Nucleus accumbens (tissue), 56 donors: ENCODE data around the gene FAM222A.

Experiments used
- DNase-seq, 56 donors: peaks; one replicate each; lab custom pipeline; 2025; lab: John Stamatoyannopoulos, UW

Gene FAM222A

DNA sequence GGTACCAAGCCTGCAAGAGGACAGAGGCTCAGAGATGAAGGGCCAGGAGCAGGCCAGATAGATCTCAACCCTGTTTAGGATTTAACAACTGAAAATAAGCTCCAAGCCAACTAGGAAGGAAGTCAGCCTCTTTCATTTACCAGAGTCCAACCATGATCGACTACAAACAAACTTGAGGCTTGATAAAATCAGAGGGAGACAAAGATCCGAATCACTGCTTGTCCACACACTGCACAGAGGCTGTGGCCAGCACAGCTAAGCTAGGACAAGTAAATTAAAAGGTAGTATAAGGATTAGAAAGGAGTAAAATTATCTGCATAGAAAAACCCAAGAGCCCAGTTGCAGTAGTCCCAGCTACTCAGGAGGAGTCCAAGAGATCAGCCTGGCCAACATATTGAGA, 40.3 kb downstream of the FAM222A start:
- no peak for DNase-seq

DNA sequence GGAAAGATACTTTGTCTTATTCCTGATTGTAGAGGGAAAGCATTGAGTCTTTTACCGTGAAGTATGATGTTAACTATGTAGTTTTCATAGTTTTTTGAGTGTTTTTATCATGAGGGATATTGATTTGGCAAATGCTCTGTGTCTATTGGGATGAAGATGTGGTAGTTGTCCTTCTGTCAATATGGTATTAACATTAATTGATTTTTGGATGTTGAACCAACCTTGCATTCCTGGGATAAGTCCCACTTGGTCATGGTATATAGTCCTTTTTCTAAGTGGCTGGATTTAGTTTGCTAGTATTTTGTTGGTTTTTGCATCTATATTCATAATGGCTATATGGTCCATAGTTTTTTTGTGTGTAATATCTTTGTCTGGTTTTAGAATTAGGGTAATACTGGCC, 42.8 kb downstream of the FAM222A start:
- no peak for DNase-seq

GRCh38 chr12:109757671-109758265, 44.1 kb downstream of the FAM222A start:
- no peak for DNase-seq

DNA sequence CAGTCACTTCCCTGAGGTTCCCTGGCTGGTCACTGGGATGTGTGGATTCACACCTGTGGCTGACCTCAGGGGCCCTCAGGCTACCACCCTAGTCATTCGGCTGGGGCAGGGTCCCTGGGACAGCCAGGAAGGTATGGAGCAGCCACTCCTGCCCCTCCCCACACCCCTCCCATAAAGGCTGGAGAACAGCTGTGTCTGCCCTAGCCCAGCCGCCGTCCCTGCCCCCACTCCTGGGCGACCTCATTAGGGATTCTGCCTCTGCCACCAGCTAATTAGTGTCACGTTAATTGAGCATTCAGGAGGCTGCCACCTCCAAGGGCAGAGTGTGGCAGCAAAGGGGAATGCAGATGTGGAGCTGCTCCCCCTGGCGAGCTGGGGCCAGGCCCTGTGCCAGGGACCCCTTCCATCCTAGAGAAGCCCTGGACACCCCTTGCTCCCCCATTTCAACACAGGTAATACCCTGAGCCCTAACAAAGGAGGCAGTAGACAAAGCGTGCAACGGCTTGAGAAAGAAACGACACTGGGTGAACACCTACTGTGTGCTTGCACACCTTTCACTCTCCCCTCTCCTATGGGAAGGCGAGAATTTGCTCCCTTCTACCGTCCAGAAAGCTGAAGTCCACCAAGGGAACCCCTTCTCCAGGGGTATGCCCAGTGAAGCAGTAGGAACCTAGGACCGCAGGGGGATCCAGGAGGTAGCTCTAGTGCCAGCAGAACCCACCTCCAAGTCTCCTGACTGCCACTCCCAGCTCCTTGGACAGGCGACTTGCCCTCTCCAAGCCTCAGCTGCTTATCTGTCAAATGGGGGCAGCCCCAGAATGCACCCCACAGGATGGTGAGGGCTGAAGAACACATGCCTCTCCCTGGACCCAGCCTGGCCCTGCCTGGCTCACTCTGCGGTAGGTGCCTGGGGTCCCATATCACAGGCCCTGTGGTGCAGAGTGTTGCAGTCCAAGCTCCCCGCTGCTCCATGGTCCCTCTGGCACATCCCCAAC, 45.1 kb downstream of the FAM222A start:
- DNase-seq = no peak

DNA sequence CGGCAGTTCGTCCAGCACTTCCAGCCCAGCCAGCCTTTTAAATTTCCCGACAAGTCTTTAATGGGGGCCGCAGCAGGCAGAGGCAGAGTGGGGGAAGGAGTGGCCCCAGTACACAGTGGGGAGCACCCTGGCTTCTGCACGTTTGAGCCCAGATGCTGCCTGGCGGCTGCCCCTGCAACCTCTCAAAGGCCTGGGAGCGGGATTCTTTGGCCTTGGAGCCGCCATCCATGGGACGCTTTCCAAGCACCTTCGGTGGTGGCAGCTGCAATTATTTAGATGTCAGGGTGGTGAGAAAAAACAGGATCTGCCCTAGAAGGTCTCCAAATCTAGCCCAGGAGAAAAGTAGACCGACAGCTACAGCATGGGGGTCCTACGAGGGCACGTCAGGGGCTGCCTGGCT, 46.0 kb downstream of the FAM222A start:
- no peak for DNase-seq

DNA sequence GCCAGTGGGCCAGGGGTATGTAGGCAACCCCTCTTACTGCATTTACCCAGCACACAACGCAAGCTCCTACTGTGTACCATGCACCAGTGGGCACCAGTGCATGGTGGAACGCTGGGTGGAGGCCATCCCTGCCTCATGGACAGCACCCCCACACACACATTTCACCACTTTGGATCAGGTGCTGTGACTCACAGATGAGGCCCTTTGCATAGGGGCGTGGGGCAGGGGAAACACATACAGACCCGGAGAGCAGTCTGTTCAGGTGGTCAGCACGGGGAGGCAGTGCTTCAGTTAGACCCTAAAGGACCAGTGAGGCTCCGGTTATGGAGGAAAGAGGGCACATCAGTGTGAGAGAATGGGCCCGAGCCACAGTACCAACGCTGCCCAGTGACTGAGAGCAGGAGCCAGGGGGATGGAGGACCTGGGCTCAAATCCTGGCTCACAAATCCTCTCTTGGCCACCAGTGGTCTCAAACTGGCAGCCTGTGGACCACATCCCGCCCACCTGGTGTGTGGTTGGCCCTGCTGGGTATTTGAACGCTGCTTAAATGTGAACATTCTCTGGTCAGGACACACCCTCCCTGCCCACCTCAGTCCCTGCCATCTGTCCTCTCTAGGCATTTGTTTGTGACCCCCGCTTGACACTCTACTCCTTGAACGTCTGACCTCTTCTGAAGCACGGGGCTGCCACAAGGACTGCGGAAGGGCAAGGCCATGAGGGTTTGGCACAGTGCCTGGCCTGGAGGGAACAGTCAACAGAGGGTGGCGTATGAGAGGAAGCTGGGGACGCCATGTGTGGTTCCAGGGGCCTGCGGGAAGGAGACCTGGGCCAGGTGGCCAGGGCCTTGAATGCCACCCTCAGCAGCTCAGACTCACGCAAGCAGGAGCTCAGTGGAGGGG, 46.7 kb downstream of the FAM222A start:
- DNase-seq = peak in 6 of 56 donors; percentile 12 to 46 (median 20)

GRCh38 chr12:109760930-109761921, 47.6 kb downstream of the FAM222A start:
- no peak for DNase-seq

DNA sequence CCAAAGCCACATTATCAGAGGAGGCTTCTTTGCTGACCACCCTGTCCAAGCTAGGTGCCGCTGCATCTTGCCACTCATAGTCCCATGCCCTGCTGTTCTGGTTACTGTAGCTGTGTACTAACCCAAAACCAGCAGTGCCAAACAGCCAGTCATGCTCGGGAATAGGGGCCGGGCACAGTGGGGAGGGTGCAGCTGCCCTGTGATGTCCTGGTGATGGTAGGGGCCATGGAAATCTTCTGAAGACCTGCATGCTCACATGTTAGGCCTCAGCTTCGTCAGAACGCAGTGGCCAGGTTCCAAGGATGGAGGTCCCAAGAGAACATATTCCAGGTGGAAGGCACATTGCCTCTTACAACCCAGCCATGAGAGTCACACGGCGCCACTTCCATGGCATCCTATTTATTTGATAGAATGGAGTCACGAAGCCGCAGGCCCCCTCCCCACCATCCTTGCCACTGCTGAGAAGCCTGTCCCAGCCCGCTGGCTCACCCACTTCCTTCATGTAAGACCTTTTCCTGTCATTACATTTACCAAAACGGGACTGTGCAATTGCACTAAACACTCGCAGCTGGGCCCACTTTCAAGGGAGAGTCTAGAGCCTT, 48.5 kb downstream of the FAM222A start:
- DNase-seq = no peak

DNA sequence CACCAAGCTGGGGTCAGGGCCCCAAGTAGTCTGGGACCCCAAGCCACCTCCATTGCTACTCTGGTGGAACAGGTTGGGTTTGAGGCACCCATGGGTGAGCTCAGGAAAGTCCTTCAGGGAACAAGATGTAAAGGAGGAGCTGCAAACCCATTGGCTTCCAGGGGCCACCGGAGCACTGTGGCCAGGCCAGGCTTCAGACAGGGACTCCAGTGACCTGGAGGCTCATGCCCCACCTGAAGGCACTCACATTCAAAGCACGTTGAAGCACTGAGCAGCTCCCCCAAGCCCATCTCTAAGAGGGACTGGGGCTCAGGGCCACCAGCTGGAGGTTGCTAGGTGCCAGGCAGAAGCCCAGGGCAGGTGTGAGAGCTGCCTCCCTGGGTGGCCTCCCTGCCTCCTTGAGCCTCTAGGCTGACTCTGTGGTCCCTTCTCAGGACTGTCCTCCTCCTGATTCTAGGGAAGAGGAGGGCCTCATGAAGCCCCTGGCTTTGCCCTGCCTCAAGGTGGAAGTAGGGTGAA, 49.1 kb downstream of the FAM222A start:
- no peak for DNase-seq

DNA sequence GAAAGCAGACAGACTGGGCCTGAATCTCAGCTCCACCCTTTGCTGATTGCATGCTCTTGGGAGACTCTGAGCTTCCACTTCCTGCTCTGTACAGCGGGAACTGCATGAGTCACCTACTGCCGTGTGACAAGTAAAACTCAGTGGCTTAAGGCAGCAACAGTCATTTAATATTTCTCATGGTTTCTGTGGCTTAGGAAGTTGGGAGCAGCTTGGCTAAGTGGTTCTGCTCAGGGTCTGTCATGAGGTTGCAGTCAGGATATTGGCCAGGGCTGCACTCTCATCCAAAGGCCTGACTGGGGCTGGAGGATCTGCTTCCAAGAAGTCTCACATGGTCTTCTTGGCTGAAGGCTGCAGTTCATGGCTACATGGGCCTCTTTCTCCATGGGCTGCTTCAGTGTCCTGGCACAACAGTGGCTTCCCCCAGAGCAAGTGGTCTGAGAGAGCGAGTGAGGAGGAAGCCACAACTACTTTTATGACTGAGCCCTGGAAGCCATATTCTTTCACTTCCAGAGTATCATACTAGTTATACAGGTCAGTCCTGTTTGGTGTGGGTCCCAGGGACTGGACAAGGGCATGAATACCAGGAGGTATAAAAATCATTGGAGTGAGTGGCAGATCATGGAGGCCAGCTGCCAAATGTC, 49.7 kb downstream of the FAM222A start:
- DNase-seq = no peak

DNA sequence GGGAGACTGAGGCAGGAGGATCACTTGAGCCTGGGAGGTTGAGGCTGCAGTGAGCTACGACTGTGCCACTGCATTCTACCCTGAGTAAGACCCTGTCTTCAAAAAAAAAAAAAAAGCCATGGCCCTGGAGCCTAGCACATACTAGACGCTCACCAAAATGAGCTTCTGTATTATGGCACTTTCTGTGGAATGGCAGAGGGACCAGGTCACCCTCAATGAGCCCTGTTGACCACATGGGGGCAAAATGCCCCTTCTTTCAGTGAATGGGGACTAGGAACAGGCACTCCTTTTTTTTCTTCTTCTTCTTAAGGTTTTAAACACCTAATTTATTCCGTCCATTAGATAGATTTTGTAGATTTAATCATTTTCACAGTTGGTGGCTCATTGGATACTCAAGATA, 50.5 kb downstream of the FAM222A start:
- no peak for DNase-seq

DNA sequence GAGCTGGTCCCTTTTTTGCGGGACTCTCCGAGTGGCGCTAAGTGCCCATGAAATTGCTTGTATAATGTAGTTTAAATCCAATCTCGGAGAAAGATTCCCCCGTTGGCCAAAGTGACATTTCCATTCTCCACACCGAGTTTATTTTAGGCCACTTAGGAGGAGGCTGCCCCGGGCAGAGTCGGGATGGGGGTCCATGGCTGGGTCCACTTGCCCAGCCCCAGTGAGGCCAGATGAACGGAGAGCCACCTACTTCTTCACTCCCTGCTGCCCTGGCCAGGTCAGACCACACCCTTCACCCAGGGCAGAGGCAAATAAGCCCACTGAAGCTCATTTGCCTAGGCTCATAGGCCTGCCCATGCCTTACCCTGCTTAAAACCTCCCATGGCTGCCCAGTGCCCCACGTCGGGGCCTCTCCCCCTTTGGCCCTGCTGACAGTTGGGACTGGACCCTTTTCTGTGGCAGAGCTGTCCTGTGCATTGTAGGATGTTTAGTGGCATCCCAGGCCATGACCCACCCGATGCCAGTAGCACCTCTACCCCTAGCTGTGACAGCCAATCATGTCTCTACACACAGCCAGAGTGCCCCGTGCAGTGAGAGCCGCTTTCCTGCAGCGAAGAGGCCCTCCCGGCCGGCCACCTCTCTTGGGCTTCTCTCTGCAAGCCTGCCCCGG, 51.3 kb downstream of the FAM222A start:
- no peak for DNase-seq

DNA sequence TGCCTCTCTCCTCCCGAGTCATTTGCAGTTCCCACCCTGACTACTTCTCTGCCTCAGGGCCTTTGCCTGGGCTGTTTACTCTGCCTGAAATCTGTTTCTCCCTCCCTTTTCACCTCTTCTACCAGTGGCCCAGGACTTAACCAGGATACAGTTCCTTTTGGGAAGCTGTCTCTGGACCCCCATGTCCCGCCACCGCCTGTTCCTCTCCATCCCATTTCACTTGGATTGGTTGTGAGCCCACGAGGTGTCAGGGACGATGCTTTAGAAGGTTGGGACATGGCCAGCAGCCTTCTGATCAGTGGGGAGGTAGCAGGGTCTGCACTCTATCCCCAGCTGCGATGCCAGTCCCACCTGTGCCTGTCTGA, 51.8 kb downstream of the FAM222A start:
- no peak for DNase-seq

GRCh38 chr12:109766251-109766778, 52.7 kb downstream of the FAM222A start:
- no peak for DNase-seq

- DNase-seq = no peak
Observed at GRCh38 chr12:109767456-109767855, 53.8 kb downstream of the FAM222A start.

- peak in 1 of 56 donors; percentile 26 for DNase-seq
Observed at GRCh38 chr12:109767991-109768900, 54.6 kb downstream of the FAM222A start.
